ENCODE measurements around the gene BID.

Gene BID

GRCh38 chr22:17777717-17778044, 3.4 kb upstream of the BID start:
- Histone ChIP-seq H3K9me3 (ENCODE audit: control insufficient read depth, low read length) (no peaks in the 10 kb centered on the region), H3K4me1 (ENCODE audit: control insufficient read depth, insufficient read depth, low read length) (peaks cover 16% of the 10 kb centered on the region), H3K4me3 (ENCODE audit: insufficient read depth, low read depth, low read length) (no peak overlapping the region), H3K27me3 (ENCODE audit: control insufficient read depth, insufficient read depth, low read length, poor library complexity, severe bottlenecking) (no peaks in the 10 kb centered on the region), H3K27ac (ENCODE audit: insufficient read depth, low read depth, low read length, poor library complexity, severe bottlenecking) (no peak overlapping the region), H3K36me3 (ENCODE audit: control insufficient read depth, insufficient read depth, low read length) (no peaks in the 10 kb centered on the region)
- 93 to 94% methylated on average over 6 of the region's 6 CpGs for WGBS, 2 experiments

- H3K27ac ChIP-seq (ENCODE audit: insufficient read depth, low read depth, low read length, poor library complexity, severe bottlenecking), result no peak overlapping the region
- H3K4me1 ChIP-seq (ENCODE audit: control insufficient read depth, insufficient read depth, low read length), result peaks cover 16% of the 10 kb centered on the region
- WGBS, 2 experiments, result 91 to 92% methylated on average over 27 of the region's 27 CpGs
- no peaks in the 10 kb centered on the region for H3K9me3 ChIP-seq (ENCODE audit: control insufficient read depth, low read length)
- H3K27me3 ChIP-seq (ENCODE audit: control insufficient read depth, insufficient read depth, low read length, poor library complexity, severe bottlenecking), result no peaks in the 10 kb centered on the region
- no peak overlapping the region for H3K4me3 ChIP-seq (ENCODE audit: insufficient read depth, low read depth, low read length)
- no peaks in the 10 kb centered on the region for H3K36me3 ChIP-seq (ENCODE audit: control insufficient read depth, insufficient read depth, low read length)
These were observed 2.9 kb upstream of the BID start for GRCh38 chr22:17777005-17777716.

- Histone ChIP-seq H3K4me3 (ENCODE audit: insufficient read depth, low read depth, low read length) (no peak overlapping the region), H3K27ac (ENCODE audit: insufficient read depth, low read depth, low read length, poor library complexity, severe bottlenecking) (no peak overlapping the region), H3K27me3 (ENCODE audit: control insufficient read depth, insufficient read depth, low read length, poor library complexity, severe bottlenecking) (no peaks in the 10 kb centered on the region), H3K9me3 (ENCODE audit: control insufficient read depth, low read length) (no peaks in the 10 kb centered on the region), H3K36me3 (ENCODE audit: control insufficient read depth, insufficient read depth, low read length) (no peaks in the 10 kb centered on the region), H3K4me1 (ENCODE audit: control insufficient read depth, insufficient read depth, low read length) (peaks cover 13% of the 10 kb centered on the region)
- WGBS, 2 experiments, result 94 to 95% methylated on average over 9 of the region's 10 CpGs
These were observed 1.7 kb upstream of the BID start for GRCh38 chr22:17775781-17776465.

GRCh38 chr22:17774926-17775685, 837 bp upstream of the BID start:
- Histone ChIP-seq H3K27me3 (ENCODE audit: control insufficient read depth, insufficient read depth, low read length, poor library complexity, severe bottlenecking) (no peaks in the 10 kb centered on the region), H3K4me3 (ENCODE audit: insufficient read depth, low read depth, low read length) (peak overlapping the region; percentile 56), H3K9me3 (ENCODE audit: control insufficient read depth, low read length) (no peaks in the 10 kb centered on the region), H3K27ac (ENCODE audit: insufficient read depth, low read depth, low read length, poor library complexity, severe bottlenecking) (no peak overlapping the region), H3K4me1 (ENCODE audit: control insufficient read depth, insufficient read depth, low read length) (peaks cover 12% of the 10 kb centered on the region), H3K36me3 (ENCODE audit: control insufficient read depth, insufficient read depth, low read length) (no peaks in the 10 kb centered on the region)
- WGBS, 2 experiments, result 75 to 76% methylated on average over 26 to 27 of the region's 27 CpGs

- Histone ChIP-seq H3K27me3 (ENCODE audit: control insufficient read depth, insufficient read depth, low read length, poor library complexity, severe bottlenecking) (no peaks in the 10 kb centered on the region), H3K4me3 (ENCODE audit: insufficient read depth, low read depth, low read length) (peak overlapping the region; percentile 56), H3K27ac (ENCODE audit: insufficient read depth, low read depth, low read length, poor library complexity, severe bottlenecking) (peak overlapping the region; percentile 84), H3K4me1 (ENCODE audit: control insufficient read depth, insufficient read depth, low read length) (peaks cover 12% of the 10 kb centered on the region), H3K36me3 (ENCODE audit: control insufficient read depth, insufficient read depth, low read length) (no peaks in the 10 kb centered on the region), H3K9me3 (ENCODE audit: control insufficient read depth, low read length) (no peaks in the 10 kb centered on the region)
- 1% methylated on average over 46 of the region's 47 CpGs for WGBS, 2 experiments
These were observed 563 bp downstream of the BID start for GRCh38 chr22:17773606-17774205.

GRCh38 chr22:17772958-17773605, 1.2 kb downstream of the BID start:
- Histone ChIP-seq H3K9me3 (ENCODE audit: control insufficient read depth, low read length) (no peaks in the 10 kb centered on the region), H3K4me1 (ENCODE audit: control insufficient read depth, insufficient read depth, low read length) (peaks cover 12% of the 10 kb centered on the region), H3K27me3 (ENCODE audit: control insufficient read depth, insufficient read depth, low read length, poor library complexity, severe bottlenecking) (no peaks in the 10 kb centered on the region), H3K4me3 (ENCODE audit: insufficient read depth, low read depth, low read length) (peak overlapping the region; percentile 56), H3K27ac (ENCODE audit: insufficient read depth, low read depth, low read length, poor library complexity, severe bottlenecking) (peak overlapping the region; percentile 84), H3K36me3 (ENCODE audit: control insufficient read depth, insufficient read depth, low read length) (no peaks in the 10 kb centered on the region)
- WGBS, 2 experiments, result 54 to 55% methylated on average over 17 to 18 of the region's 18 CpGs

GRCh38 chr22:17772249-17772957, 1.9 kb downstream of the BID start:
- H3K4me3 ChIP-seq (ENCODE audit: insufficient read depth, low read depth, low read length), result no peak overlapping the region
- peaks cover 12% of the 10 kb centered on the region for H3K4me1 ChIP-seq (ENCODE audit: control insufficient read depth, insufficient read depth, low read length)
- no peaks in the 10 kb centered on the region for H3K27me3 ChIP-seq (ENCODE audit: control insufficient read depth, insufficient read depth, low read length, poor library complexity, severe bottlenecking)
- no peaks in the 10 kb centered on the region for H3K9me3 ChIP-seq (ENCODE audit: control insufficient read depth, low read length)
- no peaks in the 10 kb centered on the region for H3K36me3 ChIP-seq (ENCODE audit: control insufficient read depth, insufficient read depth, low read length)
- WGBS, 2 experiments, result 87 to 88% methylated on average over 21 of the region's 21 CpGs
- H3K27ac ChIP-seq (ENCODE audit: insufficient read depth, low read depth, low read length, poor library complexity, severe bottlenecking), result no peak overlapping the region

GRCh38 chr22:17770180-17771077, 3.8 kb downstream of the BID start:
- H3K4me1 ChIP-seq (ENCODE audit: control insufficient read depth, insufficient read depth, low read length), result peaks cover 12% of the 10 kb centered on the region
- no peaks in the 10 kb centered on the region for H3K36me3 ChIP-seq (ENCODE audit: control insufficient read depth, insufficient read depth, low read length)
- no peaks in the 10 kb centered on the region for H3K9me3 ChIP-seq (ENCODE audit: control insufficient read depth, low read length)
- H3K4me3 ChIP-seq (ENCODE audit: insufficient read depth, low read depth, low read length), result no peak overlapping the region
- no peak overlapping the region for H3K27ac ChIP-seq (ENCODE audit: insufficient read depth, low read depth, low read length, poor library complexity, severe bottlenecking)
- H3K27me3 ChIP-seq (ENCODE audit: control insufficient read depth, insufficient read depth, low read length, poor library complexity, severe bottlenecking), result no peaks in the 10 kb centered on the region
- 93 to 96% methylated on average over 18 to 19 of the region's 19 CpGs for WGBS, 2 experiments

GRCh38 chr22:17769716-17770082, 4.6 kb downstream of the BID start:
- Histone ChIP-seq H3K4me1 (ENCODE audit: control insufficient read depth, insufficient read depth, low read length) (peaks cover 7% of the 10 kb centered on the region), H3K27me3 (ENCODE audit: control insufficient read depth, insufficient read depth, low read length, poor library complexity, severe bottlenecking) (no peaks in the 10 kb centered on the region), H3K4me3 (ENCODE audit: insufficient read depth, low read depth, low read length) (no peak overlapping the region), H3K9me3 (ENCODE audit: control insufficient read depth, low read length) (no peaks in the 10 kb centered on the region), H3K36me3 (ENCODE audit: control insufficient read depth, insufficient read depth, low read length) (no peaks in the 10 kb centered on the region), H3K27ac (ENCODE audit: insufficient read depth, low read depth, low read length, poor library complexity, severe bottlenecking) (no peak overlapping the region)
- WGBS, 2 experiments, result 94 to 95% methylated on average over 9 of the region's 9 CpGs
